ENCODE measurements around the gene PLCH1.

The PLCH1 gene

DNA sequence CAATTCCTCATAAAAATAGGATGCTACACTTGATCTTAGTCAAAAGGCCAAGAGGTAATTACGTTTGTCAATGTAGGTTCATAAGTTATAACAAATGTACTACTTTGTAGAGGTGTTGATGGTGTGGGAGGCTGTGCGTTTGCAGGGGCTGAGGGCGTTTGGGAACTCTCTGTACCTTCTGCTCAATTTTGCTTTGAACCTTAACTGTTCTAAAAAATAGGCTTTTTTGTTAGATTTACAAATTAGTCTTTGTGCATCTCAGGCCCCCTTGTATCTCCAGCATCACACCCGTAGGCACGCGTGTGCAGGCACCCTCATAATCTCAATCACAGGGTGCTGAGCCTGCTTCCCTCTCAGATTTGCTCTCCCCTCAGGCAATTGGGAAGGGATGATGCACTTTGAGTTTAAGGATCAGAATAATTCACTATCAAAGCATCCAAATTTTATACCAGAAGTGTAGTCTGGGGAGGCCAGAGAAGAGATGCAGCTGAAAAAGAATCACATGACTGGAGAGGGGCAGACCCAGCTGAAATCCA lies 415.3 kb downstream of the PLCH1 start:
- DNase-seq = no peak

DNA sequence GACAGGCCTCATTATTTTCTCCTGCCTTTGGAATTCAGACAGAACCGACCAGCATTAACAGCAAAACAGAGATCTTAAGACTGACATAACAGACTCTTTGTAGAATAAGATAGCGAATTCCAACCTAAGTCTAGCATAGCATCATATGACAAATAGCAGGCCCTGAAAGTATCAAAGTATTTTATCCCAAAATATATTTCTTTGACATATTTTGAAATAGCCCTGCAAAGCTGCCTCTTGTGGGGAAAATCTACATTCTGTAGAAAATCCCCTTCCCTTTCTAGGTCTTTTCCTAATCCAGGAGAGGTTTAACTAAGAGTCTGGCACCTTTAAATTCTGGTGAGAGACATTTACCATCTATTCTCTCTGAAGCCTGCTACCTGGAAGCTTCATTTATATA lies 417.0 kb downstream of the PLCH1 start:
- DNase-seq = no peak

DNA sequence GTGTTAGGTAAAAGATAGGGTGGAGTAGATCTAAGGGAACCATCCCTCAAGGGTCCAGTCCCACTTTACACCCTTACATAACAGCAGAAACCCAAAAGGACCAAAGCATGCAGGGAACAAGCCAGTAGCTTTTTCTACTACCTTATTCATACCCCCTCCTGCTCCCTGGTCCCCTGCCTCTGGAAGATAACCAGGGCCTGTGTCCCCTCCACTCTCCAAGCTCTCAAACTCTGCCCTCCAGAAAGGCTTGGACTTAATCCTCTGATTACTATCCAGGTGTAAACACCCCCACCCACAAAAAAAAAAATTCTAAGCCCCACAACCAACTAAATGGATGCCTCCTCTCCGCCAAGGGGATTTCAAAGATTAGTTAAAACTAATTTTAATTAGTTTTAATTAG lies 417.4 kb downstream of the PLCH1 start:
- no peak for DNase-seq

DNA sequence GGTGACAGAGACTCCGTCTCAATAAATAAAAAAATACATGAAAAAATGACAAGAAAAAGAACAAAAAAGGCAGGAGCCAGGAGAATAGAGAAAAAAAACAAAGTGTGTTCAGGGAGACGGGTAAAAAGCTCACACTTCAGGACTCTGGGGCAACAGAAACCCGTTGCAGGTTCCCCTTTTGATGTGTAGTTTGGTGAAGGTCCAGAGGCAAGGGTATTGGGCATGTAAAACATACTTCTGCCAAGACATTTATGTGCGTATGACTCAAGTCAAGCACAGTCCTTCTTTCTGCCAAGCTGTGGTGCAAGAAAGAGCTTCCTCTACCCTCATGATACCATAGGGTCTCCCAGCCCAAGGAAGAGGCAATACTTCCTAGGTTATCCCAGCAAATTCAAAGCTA lies 418.0 kb downstream of the PLCH1 start:
- no peak for DNase-seq

DNA sequence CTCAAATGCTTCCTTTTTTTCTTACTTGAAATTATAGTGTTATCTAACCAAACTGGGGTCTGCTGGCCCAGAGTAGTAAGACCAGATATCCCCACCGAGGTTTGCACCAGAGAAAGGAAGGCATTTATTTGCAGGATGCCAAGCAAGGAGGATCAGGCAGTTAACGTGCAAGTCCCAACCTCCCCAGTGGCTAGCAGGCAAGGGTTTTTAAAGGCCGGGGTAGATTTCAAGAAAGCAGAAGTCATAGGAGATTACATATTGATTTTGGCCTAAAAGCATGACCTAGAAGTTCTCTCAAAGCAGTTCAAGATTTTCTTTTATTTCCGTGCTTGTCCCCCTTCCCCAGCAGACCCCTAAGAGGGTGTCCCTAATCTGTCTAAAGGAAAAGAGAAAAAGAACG lies 418.6 kb downstream of the PLCH1 start:
- DNase-seq = no peak

Data from NCI-H146 (cell line).